GM19099 (cell line): ENCODE measurements around the gene DDA1.

Source experiments
- POLR2A ChIP-seq: IDR thresholded peaks from 3 replicates; pipeline ENCODE4 v1.6.1; 2011; ENCODE audit warnings: low read depth; ENCODE audit not compliant: insufficient read length; ENCODE audit errors: extremely low read depth

Gene DDA1

DNA sequence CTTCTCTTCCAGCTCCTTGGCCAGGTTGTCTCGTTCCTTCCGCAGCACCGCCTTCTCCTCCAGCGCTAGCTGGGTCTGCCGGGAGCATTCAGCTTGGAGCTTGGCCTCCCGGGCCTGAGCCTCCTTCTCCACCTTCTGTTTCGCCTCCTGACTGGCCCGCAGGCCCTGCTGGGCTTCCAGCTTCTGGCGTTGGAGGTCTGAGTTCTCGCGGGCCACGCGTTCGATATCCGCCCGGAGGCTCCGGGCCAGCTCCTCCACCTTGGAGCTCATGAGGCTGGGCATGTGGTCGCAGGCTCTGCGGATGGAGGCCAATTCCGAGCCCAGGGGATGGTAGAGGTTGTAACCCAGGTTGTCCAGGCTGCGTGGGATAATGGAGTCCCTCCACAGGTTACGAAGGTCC lies 56.0 kb downstream of the DDA1 start:
- TF ChIP-seq POLR2A, result no peak

DNA sequence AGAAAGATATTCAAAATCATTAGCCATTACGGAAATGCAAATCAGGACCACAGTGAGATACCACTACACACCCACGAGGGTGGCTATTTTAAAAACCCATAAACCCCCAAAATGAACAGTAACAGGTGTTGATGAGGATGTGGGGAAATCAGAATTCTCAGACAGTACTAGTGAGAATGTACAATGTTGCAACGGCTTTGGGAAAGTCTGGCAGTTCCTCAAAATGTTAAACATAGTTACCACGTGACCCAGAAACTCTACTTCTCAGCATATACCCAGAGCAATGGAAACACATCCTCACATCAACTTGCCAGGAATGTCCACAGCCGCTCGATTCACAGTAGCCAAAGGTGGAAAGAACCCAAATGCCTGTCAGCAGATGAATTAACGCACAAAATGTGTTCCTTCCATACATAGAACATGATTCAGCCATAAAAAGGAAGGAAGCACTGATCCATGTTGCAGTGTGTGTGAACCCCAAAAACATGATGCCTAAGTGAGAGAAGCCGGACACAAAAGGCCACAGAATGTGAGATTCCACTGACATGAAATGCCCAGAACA lies 60.7 kb downstream of the DDA1 start:
- peak; percentile 28 for TF ChIP-seq POLR2A
